ENCODE results near the gene GDPD5.
A peak's percentile ranks its signal among the peaks of the same experiment; 100 is the strongest.
"Not testable (repeated sequence)": the region's sequence is repeated elsewhere in the genome, so short reads cannot be mapped to it uniquely, and the experiment has no call there.

Gene GDPD5

GRCh38 chr11:75422248-75423231 lies 103.2 kb downstream of the GDPD5 start:
- ATAC-seq (ENCODE audit: low read depth), result no peak
- no peak overlapping the region for H3K27ac Mint-ChIP-seq

GRCh38 chr11:75421902-75422247 lies 103.9 kb downstream of the GDPD5 start:
- Mint-ChIP-seq H3K36me3 (peaks cover 2% of the 10 kb centered on the region), H3K4me3 (no peak overlapping the region), H3K27ac (no peak overlapping the region), H3K27me3 (no peaks in the 10 kb centered on the region), H3K9me3 (no peaks in the 10 kb centered on the region), H3K4me1 (no peaks in the 10 kb centered on the region)
- ATAC-seq (ENCODE audit: low read depth) (no peak), DNase-seq (ENCODE audit: low spot score in 2 of 2) (no peak)

More at GRCh38 chr11:75422248-75423231, 103.2 kb downstream of the GDPD5 start:
- peaks cover 2% of the 10 kb centered on the region for H3K27me3 Mint-ChIP-seq
- H3K4me1 Mint-ChIP-seq, result peaks cover under 1% of the 10 kb centered on the region
- no peak overlapping the region for H3K4me3 Mint-ChIP-seq
- DNase-seq (ENCODE audit: low spot score in 2 of 2), result no peak
- H3K36me3 Mint-ChIP-seq, result peaks cover 2% of the 10 kb centered on the region
- no peaks in the 10 kb centered on the region for H3K9me3 Mint-ChIP-seq

- ATAC-seq (ENCODE audit: low read depth), result no peak
- Mint-ChIP-seq H3K9me3 (no peaks in the 10 kb centered on the region), H3K4me3 (no peak overlapping the region), H3K27ac (no peak overlapping the region), H3K27me3 (no peaks in the 10 kb centered on the region), H3K4me1 (no peaks in the 10 kb centered on the region), H3K36me3 (peaks cover 2% of the 10 kb centered on the region)
- DNase-seq (ENCODE audit: low spot score in 2 of 2), result no peak
Observed at GRCh38 chr11:75421035-75421602, 104.6 kb downstream of the GDPD5 start.

GRCh38 chr11:75420224-75421034 lies 105.3 kb downstream of the GDPD5 start:
- H3K9me3 Mint-ChIP-seq, result no peaks in the 10 kb centered on the region

DNA sequence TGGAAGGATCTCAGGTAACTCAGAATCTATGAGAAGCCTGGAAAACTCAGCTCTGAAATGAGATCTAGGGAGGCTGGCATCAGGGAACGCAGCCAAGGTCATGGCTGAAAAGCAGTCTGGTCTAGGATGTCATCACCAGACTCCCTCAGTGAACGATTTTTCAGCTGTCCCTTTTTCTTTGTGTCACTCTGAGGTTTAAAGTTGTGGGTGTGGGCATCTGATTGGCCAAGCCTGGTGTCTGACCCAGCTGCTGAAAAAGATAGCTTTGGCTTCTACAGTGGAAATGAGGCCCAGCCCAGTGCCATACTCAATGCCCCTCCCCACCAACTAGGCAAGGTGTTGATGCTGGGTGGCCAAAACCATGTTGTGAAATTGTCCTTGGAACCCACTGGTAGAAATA lies 111.9 kb downstream of the GDPD5 start:
- Mint-ChIP-seq H3K9me3 (no peaks in the 10 kb centered on the region), H3K27ac (no peak overlapping the region), H3K4me1 (peaks cover 3% of the 10 kb centered on the region), H3K27me3 (no peaks in the 10 kb centered on the region), H3K36me3 (peaks cover 14% of the 10 kb centered on the region), H3K4me3 (no peak overlapping the region)
- DNase-seq (ENCODE audit: low spot score in 2 of 2) (no peak), ATAC-seq (ENCODE audit: low read depth) (no peak)

More at GRCh38 chr11:75420224-75421034, 105.3 kb downstream of the GDPD5 start:
- no peak for DNase-seq (ENCODE audit: low spot score in 2 of 2)
- Mint-ChIP-seq H3K4me3 (no peak overlapping the region), H3K27me3 (no peaks in the 10 kb centered on the region), H3K4me1 (no peaks in the 10 kb centered on the region), H3K27ac (no peak overlapping the region), H3K36me3 (peaks cover 3% of the 10 kb centered on the region)
- ATAC-seq (ENCODE audit: low read depth), result no peak

- not testable (repeated sequence) for H3K4me3 Mint-ChIP-seq; DNase-seq (ENCODE audit: low spot score in 2 of 2); H3K27ac Mint-ChIP-seq; H3K27me3 Mint-ChIP-seq; H3K4me1 Mint-ChIP-seq; H3K9me3 Mint-ChIP-seq; ATAC-seq (ENCODE audit: low read depth)
- peaks cover 14% of the 10 kb centered on the region for H3K36me3 Mint-ChIP-seq
Observed at GRCh38 chr11:75413146-75413545, 112.6 kb downstream of the GDPD5 start.

DNA sequence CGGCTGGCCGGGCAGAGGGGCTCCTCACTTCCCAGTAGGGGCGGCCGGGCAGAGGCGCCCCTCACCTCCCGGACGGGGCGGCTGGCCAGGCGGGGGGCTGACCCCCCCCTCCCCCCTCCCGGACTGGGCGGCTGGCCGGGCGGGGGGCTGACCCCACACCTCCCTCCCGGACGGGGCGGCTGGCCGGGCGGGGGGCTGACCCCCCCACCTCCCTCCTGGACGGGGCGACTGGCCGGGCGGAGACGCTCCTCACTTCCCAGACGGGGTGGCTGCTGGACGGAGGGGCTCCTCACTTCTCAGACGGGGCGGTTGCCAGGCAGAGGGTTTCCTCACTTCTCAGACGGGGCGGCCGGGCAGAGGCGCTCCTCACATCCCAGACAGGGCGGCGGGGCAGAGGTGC lies 115.8 kb downstream of the GDPD5 start:
- peaks cover 14% of the 10 kb centered on the region for H3K36me3 Mint-ChIP-seq
- not testable (repeated sequence) for H3K27me3 Mint-ChIP-seq; H3K4me3 Mint-ChIP-seq; H3K4me1 Mint-ChIP-seq; DNase-seq (ENCODE audit: low spot score in 2 of 2); H3K27ac Mint-ChIP-seq; ATAC-seq (ENCODE audit: low read depth); H3K9me3 Mint-ChIP-seq

- H3K27me3 Mint-ChIP-seq, result no peaks in the 10 kb centered on the region
- ATAC-seq (ENCODE audit: low read depth) (no peak), DNase-seq (ENCODE audit: low spot score in 2 of 2) (no peak)
- H3K4me3 Mint-ChIP-seq, result no peak overlapping the region
- H3K36me3 Mint-ChIP-seq, result peaks cover 16% of the 10 kb centered on the region
- H3K4me1 Mint-ChIP-seq, result peaks cover 9% of the 10 kb centered on the region
- no peaks in the 10 kb centered on the region for H3K9me3 Mint-ChIP-seq
- no peak overlapping the region for H3K27ac Mint-ChIP-seq
Observed at GRCh38 chr11:75408957-75409219, 116.9 kb downstream of the GDPD5 start.

GRCh38 chr11:75406338-75406777 lies 119.4 kb downstream of the GDPD5 start:
- ATAC-seq (ENCODE audit: low read depth) (peak; percentile 48), DNase-seq (ENCODE audit: low spot score in 2 of 2) (no peak)
- H3K4me3 Mint-ChIP-seq, result no peak overlapping the region
- H3K27ac Mint-ChIP-seq, result peak overlapping the region; percentile 31
- peaks cover 24% of the 10 kb centered on the region for H3K4me1 Mint-ChIP-seq
- H3K27me3 Mint-ChIP-seq, result no peaks in the 10 kb centered on the region
- H3K9me3 Mint-ChIP-seq, result no peaks in the 10 kb centered on the region
- H3K36me3 Mint-ChIP-seq, result peaks cover 24% of the 10 kb centered on the region

DNA sequence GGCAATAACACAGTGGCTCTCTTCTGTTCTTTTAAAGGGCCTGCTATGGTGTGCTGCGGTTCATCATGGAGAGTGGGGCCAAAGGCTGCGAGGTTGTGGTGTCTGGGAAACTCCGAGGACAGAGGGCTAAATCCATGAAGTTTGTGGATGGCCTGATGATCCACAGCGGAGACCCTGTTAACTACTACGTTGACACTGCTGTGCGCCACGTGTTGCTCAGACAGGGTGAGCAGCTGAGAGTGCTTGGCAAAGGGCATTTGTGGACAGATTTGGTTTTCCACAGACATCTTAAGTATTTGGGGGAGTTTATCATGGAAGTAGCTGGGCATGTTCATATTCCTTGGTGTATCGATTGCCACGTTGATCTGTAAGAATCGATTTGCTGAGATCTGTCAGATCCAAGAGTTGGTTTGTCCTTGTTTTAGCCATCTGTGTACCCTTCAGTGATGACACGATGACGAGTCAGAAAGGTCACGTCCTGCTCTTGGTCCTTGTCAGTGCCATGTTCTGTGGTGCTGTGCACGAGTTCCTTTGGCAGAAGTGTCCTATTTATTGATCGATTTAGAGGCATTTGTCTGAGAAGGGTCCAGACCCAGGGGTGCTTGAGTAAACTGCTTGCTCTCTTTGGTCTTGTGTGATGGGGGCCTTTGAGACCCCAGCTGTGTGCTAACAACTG lies 121.6 kb downstream of the GDPD5 start:
- no peak for DNase-seq (ENCODE audit: low spot score in 2 of 2)
- Mint-ChIP-seq H3K9me3 (no peaks in the 10 kb centered on the region), H3K27me3 (no peaks in the 10 kb centered on the region), H3K4me3 (no peak overlapping the region), H3K36me3 (peaks cover 26% of the 10 kb centered on the region), H3K27ac (peak overlapping the region; percentile 8), H3K4me1 (peaks cover 40% of the 10 kb centered on the region)
- ATAC-seq (ENCODE audit: low read depth), result no peak

- no peak for ATAC-seq (ENCODE audit: low read depth)
- no peak overlapping the region for H3K4me3 Mint-ChIP-seq
- H3K36me3 Mint-ChIP-seq, result peaks cover 26% of the 10 kb centered on the region
- H3K4me1 Mint-ChIP-seq, result peaks cover 45% of the 10 kb centered on the region
- DNase-seq (ENCODE audit: low spot score in 2 of 2), result no peak
- peak overlapping the region; percentile 97 for H3K27ac Mint-ChIP-seq
- no peaks in the 10 kb centered on the region for H3K9me3 Mint-ChIP-seq
- H3K27me3 Mint-ChIP-seq, result no peaks in the 10 kb centered on the region
Observed at GRCh38 chr11:75403037-75403436, 122.7 kb downstream of the GDPD5 start.

DNA sequence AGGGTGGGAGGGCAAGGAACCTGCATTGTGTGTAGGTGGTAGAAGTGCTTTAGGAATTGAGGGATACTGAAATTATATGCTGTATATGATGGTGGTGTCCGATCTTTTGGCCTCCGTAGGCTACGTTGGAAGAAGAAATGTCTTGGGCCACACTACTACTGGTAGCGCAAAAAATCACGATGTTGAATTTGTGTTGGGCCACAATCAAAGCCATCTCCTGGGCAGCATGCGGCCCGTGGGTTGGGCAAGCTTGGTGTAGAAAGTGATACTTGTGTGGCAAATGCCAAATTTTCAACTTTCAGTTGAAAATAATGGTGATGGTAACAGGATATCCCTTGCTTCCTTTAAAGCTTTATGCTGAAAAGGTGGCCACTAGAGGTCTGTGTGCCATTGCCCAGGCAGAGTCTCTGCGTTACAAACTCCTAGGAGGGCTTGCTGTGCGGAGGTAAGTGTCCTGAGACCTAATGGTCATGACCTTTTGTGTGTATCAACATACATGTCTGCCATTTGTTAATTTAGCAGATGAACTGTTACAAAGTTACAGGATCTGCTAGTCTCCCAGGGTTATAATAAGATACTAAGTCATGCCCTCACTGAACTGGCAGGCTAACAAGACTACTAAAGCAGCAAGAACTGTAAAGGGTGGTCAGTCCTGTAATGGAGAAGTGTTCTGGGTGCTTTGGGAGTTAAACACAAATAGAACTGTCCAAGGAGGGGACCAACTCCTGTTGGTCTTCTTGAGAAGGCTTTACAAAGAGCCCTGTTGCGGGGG lies 123.6 kb downstream of the GDPD5 start:
- H3K4me3 Mint-ChIP-seq, result peak overlapping the region; percentile 41
- H3K27ac Mint-ChIP-seq, result peak overlapping the region; percentile 97
- H3K9me3 Mint-ChIP-seq, result no peaks in the 10 kb centered on the region
- H3K27me3 Mint-ChIP-seq, result no peaks in the 10 kb centered on the region
- peaks cover 40% of the 10 kb centered on the region for H3K4me1 Mint-ChIP-seq
- ATAC-seq (ENCODE audit: low read depth) (no peak), DNase-seq (ENCODE audit: low spot score in 2 of 2) (no peak)
- H3K36me3 Mint-ChIP-seq, result peaks cover 22% of the 10 kb centered on the region

DNA sequence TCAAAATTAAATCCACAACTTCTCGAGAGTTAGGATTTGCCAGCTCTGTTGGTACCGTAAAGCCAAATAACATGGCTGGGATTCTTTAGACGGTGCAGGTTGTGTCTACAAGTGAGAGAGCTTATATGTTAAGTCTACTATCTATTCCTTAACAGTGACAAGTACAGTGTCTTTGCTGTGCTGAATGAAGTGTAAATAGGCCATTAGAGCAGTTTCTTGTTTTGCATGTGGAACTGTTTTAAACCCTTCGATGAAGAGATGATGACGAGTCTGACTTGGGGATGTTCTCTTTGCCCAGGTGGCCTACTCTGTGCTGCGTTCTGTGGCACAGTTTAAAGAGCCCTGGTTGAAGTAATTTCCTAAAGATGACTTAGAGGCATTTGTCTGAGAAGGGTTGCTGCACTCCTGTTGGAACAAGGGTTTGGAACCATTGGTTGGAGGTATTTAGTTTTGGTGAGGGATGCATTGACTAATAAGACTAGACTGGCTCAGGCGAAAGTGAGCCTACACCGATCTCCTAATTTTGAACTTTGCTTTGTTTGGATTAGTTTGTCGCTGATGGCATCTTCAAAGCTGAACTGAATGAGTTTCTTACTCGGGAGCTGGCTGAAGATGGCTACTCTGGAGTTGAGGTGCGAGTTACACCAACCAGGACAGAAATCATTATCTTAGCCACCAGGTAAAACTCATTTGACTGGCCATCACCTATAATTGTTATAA lies 125.4 kb downstream of the GDPD5 start:
- Mint-ChIP-seq H3K4me1 (peaks cover 40% of the 10 kb centered on the region), H3K27ac (peak overlapping the region; percentile 97), H3K4me3 (peak overlapping the region; percentile 96), H3K9me3 (no peaks in the 10 kb centered on the region), H3K27me3 (peaks cover 5% of the 10 kb centered on the region), H3K36me3 (peaks cover 22% of the 10 kb centered on the region)
- DNase-seq (ENCODE audit: low spot score in 2 of 2) (peak; percentile 22 to 41), ATAC-seq (ENCODE audit: low read depth) (peak; percentile 56)

Measured in memory B cell (primary cell).